Mesenchymal stem cell (in vitro differentiated cells and primary cell): Measurements from ENCODE around the gene SLC44A5.

Experiments
- DNase-seq: peaks from one replicate; pipeline ENCODE4 v3.0.0-alpha.2; 2013
- H2AFZ ChIP-seq: one replicate; pipeline ENCODE4 v1.6.1; 2013; ENCODE audit warnings: low read depth, mild to moderate bottlenecking, control low read depth, inconsistent platforms, low read length, moderate library complexity
- H2AK5ac ChIP-seq: 2 replicates; pipeline ENCODE4 v1.6.1; 2013; ENCODE audit warnings: low read length, moderate library complexity, mild to moderate bottlenecking, inconsistent platforms; ENCODE audit not compliant: severe bottlenecking
- H2BK120ac ChIP-seq: one replicate; pipeline ENCODE4 v1.6.1; 2013; ENCODE audit warnings: low read depth, mild to moderate bottlenecking, inconsistent platforms, low read length, moderate library complexity
- H2BK12ac ChIP-seq, 2 experiments: one replicate each; pipeline ENCODE4 v1.6.1; 2013; ENCODE audit warnings: inconsistent platforms in 2 of 2, low read length in 2 of 2, mild to moderate bottlenecking in 2 of 2, moderate library complexity in 2 of 2, control low read depth in 1 of 2
- H2BK15ac ChIP-seq: one replicate; pipeline ENCODE4 v1.6.1; 2013; ENCODE audit warnings: mild to moderate bottlenecking, low read depth, inconsistent platforms; ENCODE audit not compliant: poor library complexity, severe bottlenecking
- H2BK5ac ChIP-seq: 2 replicates; pipeline ENCODE4 v1.6.1; 2013; ENCODE audit warnings: low read depth, mild to moderate bottlenecking, low read length, control low read depth, inconsistent platforms; ENCODE audit not compliant: poor library complexity, severe bottlenecking
- H3K14ac ChIP-seq, 2 experiments: one replicate each; pipeline ENCODE4 v1.6.1; 2013; ENCODE audit warnings: inconsistent platforms in 2 of 2, low read length in 2 of 2, control low read depth in 1 of 2, mild to moderate bottlenecking in 1 of 2, moderate library complexity in 1 of 2
- H3K18ac ChIP-seq, 2 experiments: one replicate each; pipeline ENCODE4 v1.6.1; 2013; ENCODE audit warnings: inconsistent platforms in 2 of 2, low read length in 2 of 2, control low read depth in 1 of 2, low read depth in 1 of 2, mild to moderate bottlenecking in 1 of 2
- H3K23ac ChIP-seq, 2 experiments: one replicate each; pipeline ENCODE4 v1.6.1; 2013; ENCODE audit warnings: inconsistent platforms in 2 of 2, low read length in 2 of 2, mild to moderate bottlenecking in 2 of 2, moderate library complexity in 2 of 2, control low read depth in 1 of 2
- H3K27ac ChIP-seq: 2 replicates; pipeline ENCODE4 v1.5.1; 2013; ENCODE audit warnings: mild to moderate bottlenecking, moderate library complexity, low read length, control low read depth, inconsistent platforms; ENCODE audit not compliant: poor library complexity, severe bottlenecking
- H3K27me3 ChIP-seq, 2 experiments: 2 replicates each; pipeline versions ENCODE4 v1.6.1 to v1.7.0; 2013; ENCODE audit warnings: low read length in 2 of 2, mild to moderate bottlenecking in 2 of 2, moderate library complexity in 2 of 2, control low read depth in 1 of 2, inconsistent platforms in 1 of 2; ENCODE audit not compliant: control insufficient read depth in 1 of 2, insufficient read depth in 1 of 2
- H3K36me3 ChIP-seq, 2 experiments: 2 replicates each; pipeline versions ENCODE4 v1.6.1 to v1.7.0; 2013; ENCODE audit warnings: low read length in 2 of 2, control low read depth in 1 of 2, inconsistent platforms in 1 of 2, low read depth in 1 of 2, mild to moderate bottlenecking in 1 of 2; ENCODE audit not compliant: insufficient read depth in 2 of 2, control insufficient read depth in 1 of 2
- H3K4ac ChIP-seq, 2 experiments: one replicate each; pipeline ENCODE4 v1.6.1; 2013; ENCODE audit warnings: inconsistent platforms in 2 of 2, low read length in 2 of 2, mild to moderate bottlenecking in 2 of 2, moderate library complexity in 2 of 2, control low read depth in 1 of 2, low read depth in 1 of 2
- H3K4me1 ChIP-seq: 2 replicates; pipeline ENCODE4 v1.6.1; 2013; ENCODE audit warnings: low read depth, low read length, control low read depth; ENCODE audit not compliant: control insufficient read depth, insufficient read depth
- H3K4me2 ChIP-seq: 2 replicates; pipeline ENCODE4 v1.6.1; 2013; ENCODE audit warnings: low read length, mild to moderate bottlenecking, inconsistent platforms; ENCODE audit not compliant: poor library complexity, severe bottlenecking
- H3K4me3 ChIP-seq, 2 experiments: 2 replicates each; pipeline versions ENCODE4 v1.5.1 to v1.7.0; 2013; ENCODE audit warnings: low read length in 2 of 2, mild to moderate bottlenecking in 2 of 2, control low read depth in 1 of 2, low read depth in 1 of 2; ENCODE audit not compliant: insufficient read depth in 1 of 2
- H3K79me1 ChIP-seq: replicated peaks from 2 replicates; pipeline ENCODE4 v1.6.1; 2013; ENCODE audit warnings: mild to moderate bottlenecking, control low read depth, low read length, inconsistent platforms; ENCODE audit not compliant: poor library complexity, severe bottlenecking
- H3K9ac ChIP-seq: 2 replicates; pipeline ENCODE4 v1.7.0; 2013; ENCODE audit warnings: mild to moderate bottlenecking, low read length, moderate library complexity
- H3K9me3 ChIP-seq: 2 replicates; pipeline ENCODE4 v1.7.0; 2013; ENCODE audit warnings: mild to moderate bottlenecking, low read length; ENCODE audit not compliant: control insufficient read depth
- H4K8ac ChIP-seq: one replicate; pipeline ENCODE4 v1.6.1; 2013; ENCODE audit warnings: inconsistent platforms, mild to moderate bottlenecking, low read length, moderate library complexity
- H4K91ac ChIP-seq: one replicate; pipeline ENCODE4 v1.6.1; 2013; ENCODE audit warnings: mild to moderate bottlenecking, low read length, inconsistent platforms
- WGBS: methylation state at CpG from one replicate; pipeline ENCODE4 v1.1.7; 2013; ENCODE audit warnings: mixed read lengths; 5-methylcytosine and 5-hydroxymethylcytosine counted together

Gene SLC44A5

GRCh38 chr1:75293270-75293669, 317.6 kb downstream of the SLC44A5 start:
- Histone ChIP-seq H4K8ac (no peak overlapping the region), H2BK5ac (no peak overlapping the region), H3K4me1 (no peaks in the 10 kb centered on the region), H3K4me2 (no peak overlapping the region), H3K79me1 (no peaks in the 10 kb centered on the region), H3K9me3 (peaks cover 7% of the 10 kb centered on the region), H2AFZ (no peak overlapping the region), H2AK5ac (no peak overlapping the region), H3K9ac (no peak overlapping the region), H2BK15ac (no peak overlapping the region), H3K27ac (no peak overlapping the region), H3K4ac (no peak overlapping the region), H2BK12ac (no peak overlapping the region), H3K18ac (no peak overlapping the region), H3K23ac (no peak overlapping the region), H3K4me3 (no peak overlapping the region), H2BK120ac (no peak overlapping the region), H3K36me3 (no peaks in the 10 kb centered on the region), H3K14ac (no peak overlapping the region), H4K91ac (no peak overlapping the region), H3K27me3 (no peaks in the 10 kb centered on the region)
- 91% methylated on average over 1 of the region's 4 CpGs for WGBS
- no peak for DNase-seq

- 72% methylated on average over 2 of the region's 3 CpGs for WGBS
- peaks cover 0 to 3% of the 10 kb centered on the region in 2 experiments for H3K27me3 ChIP-seq
- H2BK120ac ChIP-seq: no peak overlapping the region
- H2BK15ac ChIP-seq: no peak overlapping the region
- H2BK12ac ChIP-seq: no peak overlapping the region
- H3K4me3 ChIP-seq: no peak overlapping the region
- H4K91ac ChIP-seq: no peak overlapping the region
- no peak for DNase-seq
- H3K4ac ChIP-seq: no peak overlapping the region
- H3K18ac ChIP-seq: no peak overlapping the region
- H2BK5ac ChIP-seq: no peak overlapping the region
- H4K8ac ChIP-seq: no peak overlapping the region
- H3K14ac ChIP-seq: no peak overlapping the region
- H2AFZ ChIP-seq: no peak overlapping the region
- no peak overlapping the region for H3K9ac ChIP-seq
- H2AK5ac ChIP-seq: no peak overlapping the region
- no peak overlapping the region for H3K23ac ChIP-seq
- no peak overlapping the region for H3K27ac ChIP-seq
- no peaks in the 10 kb centered on the region for H3K36me3 ChIP-seq
- H3K79me1 ChIP-seq: no peaks in the 10 kb centered on the region
- no peak overlapping the region for H3K4me2 ChIP-seq
- no peaks in the 10 kb centered on the region for H3K4me1 ChIP-seq
- H3K9me3 ChIP-seq: peaks cover 7% of the 10 kb centered on the region
Observed at GRCh38 chr1:75292013-75292412, 318.9 kb downstream of the SLC44A5 start.

- no peak for DNase-seq
- H2AFZ ChIP-seq: no peak overlapping the region
- H3K4me1 ChIP-seq: no peaks in the 10 kb centered on the region
- H3K4me2 ChIP-seq: no peak overlapping the region
- no peak overlapping the region for H2BK15ac ChIP-seq
- H3K27me3 ChIP-seq: no peaks in the 10 kb centered on the region
- H4K8ac ChIP-seq: no peak overlapping the region
- H3K9me3 ChIP-seq: no peaks in the 10 kb centered on the region
- no peak overlapping the region for H3K27ac ChIP-seq
- no peak overlapping the region for H4K91ac ChIP-seq
- no peak overlapping the region for H2BK5ac ChIP-seq
- H3K4ac ChIP-seq: no peak overlapping the region
- no peak overlapping the region for H3K9ac ChIP-seq
- H2AK5ac ChIP-seq: no peak overlapping the region
- no peak overlapping the region for H2BK120ac ChIP-seq
- no peak overlapping the region for H3K14ac ChIP-seq
- H3K18ac ChIP-seq: no peak overlapping the region
- no peak overlapping the region for H3K4me3 ChIP-seq
- WGBS: no CpG with 5 or more reads among the region's 1 CpG
- H3K79me1 ChIP-seq: no peaks in the 10 kb centered on the region
- H2BK12ac ChIP-seq: no peak overlapping the region
- H3K23ac ChIP-seq: no peak overlapping the region
- no peaks in the 10 kb centered on the region for H3K36me3 ChIP-seq
Observed at GRCh38 chr1:75276385-75276784, 334.5 kb downstream of the SLC44A5 start.

- no CpG with 5 or more reads among the region's 1 CpG for WGBS
- no peak overlapping the region for H3K23ac ChIP-seq
- H3K4me3 ChIP-seq: no peak overlapping the region
- no peak overlapping the region for H3K18ac ChIP-seq
- H3K4ac ChIP-seq: no peak overlapping the region
- no peak overlapping the region for H2BK12ac ChIP-seq
- H3K14ac ChIP-seq: no peak overlapping the region
- H2AK5ac ChIP-seq: no peak overlapping the region
- no peak overlapping the region for H2BK15ac ChIP-seq
- no peaks in the 10 kb centered on the region for H3K79me1 ChIP-seq
- H3K27me3 ChIP-seq: no peaks in the 10 kb centered on the region
- DNase-seq: no peak
- no peaks in the 10 kb centered on the region for H3K9me3 ChIP-seq
- H4K91ac ChIP-seq: no peak overlapping the region
- H2BK120ac ChIP-seq: no peak overlapping the region
- H2BK5ac ChIP-seq: no peak overlapping the region
- no peak overlapping the region for H3K4me2 ChIP-seq
- H4K8ac ChIP-seq: no peak overlapping the region
- no peaks in the 10 kb centered on the region for H3K4me1 ChIP-seq
- H2AFZ ChIP-seq: no peak overlapping the region
- no peak overlapping the region for H3K9ac ChIP-seq
- no peak overlapping the region for H3K27ac ChIP-seq
- no peaks in the 10 kb centered on the region for H3K36me3 ChIP-seq
Observed at GRCh38 chr1:75275631-75276030, 335.3 kb downstream of the SLC44A5 start.
